OCI-LY7 (cell line): ENCODE measurements around the gene PDZRN4. TPM values are rescaled to one million over a fixed set of nuclear protein-coding genes. Genes with fewer than 3 reads are reported as not detected.

Experiments
- BruUV-seq: library from RNA; stranded (reverse); fragments of 400-500 nt; replicated peaks from 2 replicates; lab custom pipeline; 2021; lab: Mats Ljungman, UMichigan
- CTCF ChIA-PET: fragments of 300-600 bp; sonication (Branson Sonifier 250); formaldehyde crosslinking; loops from one replicate; lab custom pipeline; 2022; ENCODE audit warnings: antibody characterized with exemption; ENCODE audit not compliant: unreplicated experiment; lab: Charles Lee
- POLR2A ChIA-PET: fragments of 300-600 bp; sonication (Branson Sonifier 250); formaldehyde crosslinking; loops from one replicate; lab custom pipeline; 2022; ENCODE audit warnings: antibody characterized with exemption; lab: Charles Lee
- DNase-seq: peaks from one replicate; pipeline ENCODE4 v3.0.0-alpha.2; 2015; ENCODE audit warnings: low spot score
- H2AFZ ChIP-seq: fragments of 200-600 bp; sonication (generic), shearing (Covaris generic); 2 replicates; pipeline ENCODE4 v1.6.1; 2014; ENCODE audit warnings: mild to moderate bottlenecking, antibody characterized with exemption, low read length, moderate library complexity
- H3K27ac ChIP-seq: fragments of 200-600 bp; sonication (generic); 2 replicates; pipeline ENCODE4 v1.5.1; 2014; ENCODE audit warnings: mixed run types, low read depth, mild to moderate bottlenecking, moderate library complexity, low read length, inconsistent platforms; ENCODE audit not compliant: poor library complexity, severe bottlenecking
- H3K36me3 ChIP-seq: fragments of 200-600 bp; sonication (generic); 2 replicates; pipeline ENCODE4 v1.6.1; 2014; ENCODE audit warnings: mild to moderate bottlenecking, antibody characterized with exemption, low read length, moderate library complexity, mixed read lengths; ENCODE audit not compliant: insufficient read depth
- H3K4me1 ChIP-seq: fragments of 200-600 bp; sonication (generic); 2 replicates; pipeline ENCODE4 v1.5.1; 2014; ENCODE audit warnings: mild to moderate bottlenecking, low read length; ENCODE audit not compliant: insufficient read depth, poor library complexity, severe bottlenecking
- H3K4me2 ChIP-seq: fragments of 200-600 bp; sonication (generic); 2 replicates; pipeline ENCODE4 v1.6.1; 2014; ENCODE audit warnings: mild to moderate bottlenecking, low read length
- H3K4me3 ChIP-seq: fragments of 200-600 bp; sonication (generic); 2 replicates; pipeline ENCODE4 v1.5.1; 2014; ENCODE audit warnings: mild to moderate bottlenecking, low read depth, low read length; ENCODE audit not compliant: poor library complexity, severe bottlenecking
- H3K79me2 ChIP-seq: fragments of 200-600 bp; sonication (generic); 2 replicates; pipeline ENCODE4 v1.6.1; 2016; ENCODE audit warnings: low read depth, mild to moderate bottlenecking, low read length, moderate library complexity, mixed read lengths; ENCODE audit not compliant: insufficient read depth
- H3K9me2 ChIP-seq: fragments of 200-600 bp; sonication (generic); 2 replicates; pipeline ENCODE4 v1.6.1; 2016; ENCODE audit warnings: mild to moderate bottlenecking, low read length, mixed read lengths; ENCODE audit not compliant: insufficient read depth
- H3K9me3 ChIP-seq: fragments of 200-600 bp; sonication (generic); 2 replicates; pipeline ENCODE4 v1.6.1; 2014; ENCODE audit warnings: mild to moderate bottlenecking, mixed run types, low read length, mixed read lengths
- H4K20me1 ChIP-seq: fragments of 200-600 bp; sonication (generic); 2 replicates; pipeline ENCODE4 v1.6.1; 2014; ENCODE audit warnings: mild to moderate bottlenecking, antibody characterized with exemption, low read length, moderate library complexity, mixed read lengths; ENCODE audit not compliant: insufficient read depth
- EZH2phosphoT487 ChIP-seq: fragments of 200-600 bp; sonication (generic); IDR thresholded peaks from 2 replicates; pipeline ENCODE4 v1.6.1; 2018; ENCODE audit warnings: low read depth, borderline replicate concordance, mild to moderate bottlenecking, mixed run types, antibody characterized with exemption, low read length, moderate library complexity, mixed read lengths
- intact Hi-C: fragments of 100-400 bp; cut with micrococcal nuclease; formaldehyde crosslinking; loops from one replicate; pipeline ENCODE4 v1.10.0; 2022; ENCODE audit not compliant: unreplicated experiment
- total RNA-seq, 2 experiments: library from RNA; depleted of rRNA in 1 of 2; stranded (reverse); fragments of >200 nt in 1 of 2; shearing (Covaris generic) in 1 of 2; gene quantifications; 2 replicates each; pipeline ENCODE4 v1.2.3, GENCODE V29; 2014 to 2022
- TF ChIP-seq, protein P1 (sequence below): fragments of 200-600 bp; sonication (generic); conservative IDR thresholded peaks from 2 replicates; pipeline ENCODE4 v1.5.1; 2014; ENCODE audit warnings: mild to moderate bottlenecking, antibody characterized with exemption, low read length, moderate library complexity, mixed read lengths

Gene PDZRN4
- total RNA-seq, 2 experiments from 2014 or later = 6.8 to 16.8 TPM

DNA sequence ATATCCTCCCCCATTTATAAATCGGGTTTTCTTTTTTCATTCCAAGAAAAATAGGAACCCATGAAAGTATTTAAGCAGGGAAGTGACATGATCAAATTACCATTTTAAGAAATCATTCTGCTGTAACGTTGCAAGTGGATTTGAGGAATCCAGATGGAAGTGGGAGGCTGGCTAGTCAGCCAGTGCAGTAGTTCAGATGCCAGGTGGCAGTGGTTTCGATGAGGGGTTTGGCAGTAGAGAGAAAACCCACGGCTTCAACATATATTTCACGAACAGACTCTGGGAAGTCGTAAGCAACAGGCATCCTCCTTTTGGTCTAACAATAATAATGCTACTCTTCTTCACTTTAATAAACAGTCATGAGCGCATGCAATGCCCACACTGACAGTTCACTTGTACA, 25.0 kb downstream of the PDZRN4 start:
- Histone ChIP-seq H3K79me2 (no peaks in the 10 kb centered on the region), H3K9me2 (no peaks in the 10 kb centered on the region), H3K4me3 (no peak overlapping the region), H4K20me1 (no peaks in the 10 kb centered on the region), H3K4me1 (no peaks in the 10 kb centered on the region), H2AFZ (no peak overlapping the region), H3K9me3 (no peaks in the 10 kb centered on the region), H3K27ac (no peak overlapping the region), H3K36me3 (no peaks in the 10 kb centered on the region), H3K4me2 (no peak overlapping the region)
- POLR2A ChIA-PET = no interaction called here
- DNase-seq = no peak
- CTCF ChIA-PET = no interaction called here
- TF ChIP-seq, protein P1, sequence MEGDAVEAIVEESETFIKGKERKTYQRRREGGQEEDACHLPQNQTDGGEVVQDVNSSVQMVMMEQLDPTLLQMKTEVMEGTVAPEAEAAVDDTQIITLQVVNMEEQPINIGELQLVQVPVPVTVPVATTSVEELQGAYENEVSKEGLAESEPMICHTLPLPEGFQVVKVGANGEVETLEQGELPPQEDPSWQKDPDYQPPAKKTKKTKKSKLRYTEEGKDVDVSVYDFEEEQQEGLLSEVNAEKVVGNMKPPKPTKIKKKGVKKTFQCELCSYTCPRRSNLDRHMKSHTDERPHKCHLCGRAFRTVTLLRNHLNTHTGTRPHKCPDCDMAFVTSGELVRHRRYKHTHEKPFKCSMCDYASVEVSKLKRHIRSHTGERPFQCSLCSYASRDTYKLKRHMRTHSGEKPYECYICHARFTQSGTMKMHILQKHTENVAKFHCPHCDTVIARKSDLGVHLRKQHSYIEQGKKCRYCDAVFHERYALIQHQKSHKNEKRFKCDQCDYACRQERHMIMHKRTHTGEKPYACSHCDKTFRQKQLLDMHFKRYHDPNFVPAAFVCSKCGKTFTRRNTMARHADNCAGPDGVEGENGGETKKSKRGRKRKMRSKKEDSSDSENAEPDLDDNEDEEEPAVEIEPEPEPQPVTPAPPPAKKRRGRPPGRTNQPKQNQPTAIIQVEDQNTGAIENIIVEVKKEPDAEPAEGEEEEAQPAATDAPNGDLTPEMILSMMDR = no peak
- no peak for TF ChIP-seq EZH2phosphoT487
- intact Hi-C loops = no loop called here
- no TSS peak for BruUV-seq

DNA sequence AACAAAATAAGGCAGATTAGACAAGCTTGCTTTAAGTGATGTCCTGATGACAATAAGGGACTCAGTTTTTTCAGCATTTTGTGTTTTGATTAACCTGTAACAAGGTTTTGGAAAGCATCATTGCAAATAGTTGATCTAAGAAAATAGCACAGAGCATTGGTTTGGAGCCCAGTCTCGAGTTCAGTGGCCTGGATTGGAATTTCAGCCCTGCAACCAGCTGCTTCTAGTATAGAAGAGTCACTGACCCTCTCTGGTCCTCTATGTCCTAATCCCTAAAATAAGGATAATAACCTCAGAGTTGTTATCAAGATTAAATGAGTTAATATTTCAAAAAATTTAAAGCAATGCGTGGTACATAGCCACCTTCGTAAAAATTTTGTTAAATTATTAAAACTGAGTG, 25.5 kb downstream of the PDZRN4 start:
- no peak for DNase-seq
- intact Hi-C loops = no loop called here
- ChIA-PET CTCF (no interaction called here), POLR2A (interaction anchor here (0.7 kb wide), 1 partner anchor 380 kb away, joined by 5 read pairs; no protein-coding TSS in a partner anchor)
- no peaks in the 10 kb centered on the region for H3K9me3 ChIP-seq
- no peaks in the 10 kb centered on the region for H4K20me1 ChIP-seq
- no peaks in the 10 kb centered on the region for H3K9me2 ChIP-seq
- BruUV-seq = no TSS peak
- H3K27ac ChIP-seq = no peak overlapping the region
- no peak overlapping the region for H2AFZ ChIP-seq
- no peaks in the 10 kb centered on the region for H3K4me1 ChIP-seq
- H3K4me2 ChIP-seq = no peak overlapping the region
- H3K79me2 ChIP-seq = no peaks in the 10 kb centered on the region
- TF ChIP-seq EZH2phosphoT487 = no peak
- TF ChIP-seq, protein P1 = no peak
- H3K4me3 ChIP-seq = no peak overlapping the region
- no peaks in the 10 kb centered on the region for H3K36me3 ChIP-seq

DNA sequence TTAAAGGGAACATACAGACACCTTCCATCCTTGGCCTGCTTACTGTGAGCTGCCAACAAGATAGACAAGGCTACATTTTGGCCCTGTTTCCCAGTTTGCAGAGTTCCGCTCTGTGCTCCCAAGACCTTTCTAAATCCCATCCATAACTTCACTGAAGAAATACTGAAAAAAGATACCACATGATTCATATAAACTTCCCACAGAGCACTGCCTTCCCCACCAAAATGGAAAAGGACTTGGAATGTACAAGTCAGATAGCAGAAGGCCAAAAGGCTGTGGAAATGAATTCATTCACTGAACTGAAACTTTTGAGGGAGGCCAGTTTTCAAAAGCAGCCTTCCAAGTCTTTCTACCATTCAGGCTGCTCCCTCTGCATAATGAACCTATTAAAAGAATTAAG, 29.6 kb downstream of the PDZRN4 start:
- DNase-seq = no peak
- POLR2A ChIA-PET = no interaction called here
- CTCF ChIA-PET = no interaction called here
- H3K4me2 ChIP-seq = no peak overlapping the region
- H3K36me3 ChIP-seq = no peaks in the 10 kb centered on the region
- no peaks in the 10 kb centered on the region for H3K79me2 ChIP-seq
- no peak overlapping the region for H2AFZ ChIP-seq
- no peaks in the 10 kb centered on the region for H3K9me2 ChIP-seq
- H4K20me1 ChIP-seq = no peaks in the 10 kb centered on the region
- no peak for TF ChIP-seq EZH2phosphoT487
- TF ChIP-seq, protein P1 = no peak
- no peak overlapping the region for H3K27ac ChIP-seq
- no peaks in the 10 kb centered on the region for H3K4me1 ChIP-seq
- BruUV-seq = no TSS peak
- intact Hi-C loops = no loop called here
- no peaks in the 10 kb centered on the region for H3K9me3 ChIP-seq
- H3K4me3 ChIP-seq = no peak overlapping the region
